Gastroesophageal sphincter (tissue), 4 donors: ENCODE data around the gene HECTD4. TPM values are rescaled to one million over a fixed set of nuclear protein-coding genes. Genes with fewer than 3 reads are reported as not detected.

Source experiments
- ATAC-seq: fragments of 150-250 bp; one replicate; pipeline ENCODE4 v1.9.1; 2016; ENCODE audit warnings: mild to moderate bottlenecking, moderate library complexity
- H3K27ac ChIP-seq, 4 donors: fragments of 200-600 bp; sonication (generic) in 3 of 4; 1 replicate in 3 of 4; 2 replicates in 1 of 4; pipeline ENCODE4 v1.5.1; 2016 to 2019
- H3K27me3 ChIP-seq: fragments of 200-600 bp; sonication (generic); one replicate; pipeline ENCODE4 v1.5.1; 2019
- H3K36me3 ChIP-seq, 2 donors: fragments of 200-600 bp; sonication (generic); one replicate each; pipeline ENCODE4 v1.5.1; 2019; ENCODE audit warnings: control low read depth in 1 of 2
- H3K4me1 ChIP-seq, 3 donors: fragments of 200-600 bp; sonication (generic); 1 replicate in 2 of 3; 2 replicates in 1 of 3; pipeline ENCODE4 v1.5.1; 2016 to 2019; ENCODE audit warnings: control low read depth in 2 of 3
- H3K4me3 ChIP-seq, 2 donors: fragments of 200-600 bp; sonication (generic); one replicate each; pipeline ENCODE4 v1.5.1; 2019; ENCODE audit warnings: mild to moderate bottlenecking in 1 of 2, moderate library complexity in 1 of 2
- H3K9me3 ChIP-seq, 3 donors: fragments of 200-600 bp; sonication (generic); one replicate each; pipeline ENCODE4 v1.5.1; 2017 to 2019; ENCODE audit warnings: control low read depth in 2 of 3
- CTCF ChIP-seq, 4 experiments: fragments of 200-600 bp in 2 of 4; fragments of 450-650 bp in 2 of 4; sonication (generic) in 1 of 4; IDR thresholded peaks; one replicate each; pipeline ENCODE4 v1.5.1; 2017 to 2019; ENCODE audit warnings: antibody characterized with exemption in 4 of 4, mild to moderate bottlenecking in 2 of 4, moderate library complexity in 2 of 4
- EP300 ChIP-seq: sonication (generic); formaldehyde crosslinking; IDR thresholded peaks from one replicate; pipeline ENCODE4 v1.6.1; 2017; ENCODE audit warnings: antibody characterized with exemption, mild to moderate bottlenecking
- POLR2A ChIP-seq, 2 donors: fragments of 450-650 bp; IDR thresholded peaks; one replicate each; pipeline ENCODE4 v1.6.1; 2017; ENCODE audit warnings: antibody characterized with exemption in 2 of 2, mild to moderate bottlenecking in 2 of 2, moderate library complexity in 1 of 2
- POLR2AphosphoS5 ChIP-seq: sonication (generic); formaldehyde crosslinking; IDR thresholded peaks from one replicate; pipeline ENCODE4 v1.6.1; 2017; ENCODE audit warnings: antibody characterized with exemption
- WGBS, 2 donors: methylation state at CpG; one replicate each; pipeline ENCODE4 v1.1.5; 2018; ENCODE audit warnings: low coverage in 1 of 2; 5-methylcytosine and 5-hydroxymethylcytosine counted together
- total RNA-seq, 4 donors: library from RNA; depleted of rRNA; stranded (reverse); fragments of >200 nt; gene quantifications; one replicate each; pipeline ENCODE4 v1.1.0, GENCODE V29; 2016

The HECTD4 gene
- total RNA-seq, 4 donors from 2014 or later: 23.1 to 56.8 (median 42.3) TPM

DNA sequence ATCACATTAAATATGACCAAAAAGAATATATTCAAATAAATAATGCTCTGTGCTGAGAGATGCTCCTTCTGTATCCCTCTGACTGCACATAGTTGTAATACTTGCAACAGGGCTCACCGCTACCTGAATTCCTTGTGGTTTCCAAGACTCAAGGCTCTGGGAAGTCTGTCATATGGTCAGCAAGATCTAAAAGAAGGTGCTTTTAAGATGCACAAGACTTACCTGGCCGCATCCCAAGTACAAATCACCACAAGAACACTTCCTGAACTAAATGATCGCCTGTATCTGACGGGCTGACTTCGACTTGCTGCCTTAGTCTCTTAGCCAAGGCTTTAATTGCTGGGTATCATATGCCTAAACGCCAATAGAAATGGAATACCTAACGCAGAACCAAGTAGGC lies 67.2 kb downstream of the HECTD4 start:
- H3K4me1 ChIP-seq: peaks cover 0 to 19% (median 0%) of the 10 kb centered on the region in 3 donors
- no peaks in the 10 kb centered on the region for H3K9me3 ChIP-seq
- H3K27ac ChIP-seq: no peak overlapping the region
- H3K27me3 ChIP-seq: no peaks in the 10 kb centered on the region
- WGBS, 2 donors: 90 to 95% methylated on average over 2 to 7 of the region's 7 CpGs
- no peak for TF ChIP-seq EP300
- no peak for TF ChIP-seq CTCF (IDR thresholded peaks at IDR 0.05)
- H3K36me3 ChIP-seq: peaks cover 0 to 41% of the 10 kb centered on the region in 2 donors
- H3K4me3 ChIP-seq: no peak overlapping the region
- no peak for ATAC-seq

- Histone ChIP-seq H3K4me3 (no peak overlapping the region), H3K27me3 (no peaks in the 10 kb centered on the region), H3K27ac (no peak overlapping the region), H3K9me3 (no peaks in the 10 kb centered on the region), H3K36me3 (peaks cover 0 to 45% of the 10 kb centered on the region in 2 donors), H3K4me1 (peaks cover 0 to 29% (median 0%) of the 10 kb centered on the region in 3 donors)
- ATAC-seq: no peak
- no peak for TF ChIP-seq EP300
- TF ChIP-seq POLR2A (IDR thresholded peaks at IDR 0.05): no peak
- TF ChIP-seq POLR2AphosphoS5: no peak
- TF ChIP-seq CTCF (IDR thresholded peaks at IDR 0.05): no peak
- 73 to 83% methylated on average over 2 of the region's 2 CpGs for WGBS, 2 donors
Measured at GRCh38 chr12:112309797-112310196, 72.4 kb downstream of the HECTD4 start.

GRCh38 chr12:112308652-112309051 lies 73.6 kb downstream of the HECTD4 start:
- WGBS, 2 donors: 22 to 45% methylated on average over 6 of the region's 6 CpGs
- H3K36me3 ChIP-seq: peaks cover 0 to 44% of the 10 kb centered on the region in 2 donors
- no peak overlapping the region for H3K4me3 ChIP-seq
- no peak for ATAC-seq
- no peaks in the 10 kb centered on the region for H3K9me3 ChIP-seq
- no peaks in the 10 kb centered on the region for H3K27me3 ChIP-seq
- peaks cover 0 to 23% (median 0%) of the 10 kb centered on the region in 3 donors for H3K4me1 ChIP-seq
- TF ChIP-seq POLR2A (IDR thresholded peaks at IDR 0.05) (no peak), POLR2AphosphoS5 (no peak), CTCF (IDR thresholded peaks at IDR 0.05) (no peak), EP300 (no peak)
- H3K27ac ChIP-seq: no peak overlapping the region

DNA sequence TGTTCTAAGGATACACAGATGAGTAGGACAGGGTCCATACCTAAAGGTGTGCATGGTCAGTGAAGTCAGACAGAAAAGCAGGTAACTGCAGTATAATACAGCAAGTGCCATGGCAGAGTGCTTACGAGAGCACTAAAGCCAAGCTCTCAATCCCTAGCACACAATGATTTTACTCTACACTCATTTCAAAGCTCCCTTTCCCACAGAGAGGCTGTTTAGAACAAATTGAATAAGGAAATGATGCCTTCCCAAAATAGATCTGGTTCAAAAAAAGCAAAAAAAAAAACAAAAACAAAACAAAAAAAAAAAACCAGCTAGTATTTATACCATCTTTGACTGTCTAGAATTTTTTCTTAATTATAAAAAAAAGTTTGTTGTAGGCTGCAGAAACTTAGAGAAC lies 74.1 kb downstream of the HECTD4 start:
- no peak for ATAC-seq
- Histone ChIP-seq H3K4me1 (peaks cover 0 to 23% (median 0%) of the 10 kb centered on the region in 3 donors), H3K4me3 (no peak overlapping the region), H3K27ac (no peak overlapping the region), H3K9me3 (no peaks in the 10 kb centered on the region), H3K27me3 (no peaks in the 10 kb centered on the region), H3K36me3 (peaks cover 0 to 40% of the 10 kb centered on the region in 2 donors)
- TF ChIP-seq POLR2AphosphoS5: no peak
- TF ChIP-seq CTCF (IDR thresholded peaks at IDR 0.05): no peak
- no peak for TF ChIP-seq POLR2A (IDR thresholded peaks at IDR 0.05)
- TF ChIP-seq EP300: no peak
- 83% methylated on average over 1 of the region's 1 CpG for WGBS, 2 donors

- TF ChIP-seq POLR2A (IDR thresholded peaks at IDR 0.05) (no peak), POLR2AphosphoS5 (no peak), CTCF (IDR thresholded peaks at IDR 0.05) (no peak), EP300 (no peak)
- Histone ChIP-seq H3K27ac (no peak overlapping the region), H3K4me1 (peaks cover 0 to 23% (median 0%) of the 10 kb centered on the region in 3 donors), H3K4me3 (no peak overlapping the region), H3K36me3 (peaks cover 0 to 42% of the 10 kb centered on the region in 2 donors), H3K9me3 (no peaks in the 10 kb centered on the region), H3K27me3 (no peaks in the 10 kb centered on the region)
- 56 to 58% methylated on average over 1 to 2 of the region's 2 CpGs for WGBS, 2 donors
- ATAC-seq: no peak
Measured at GRCh38 chr12:112307317-112308011, 74.8 kb downstream of the HECTD4 start.
